HepG2 (cell line): ENCODE data around the gene TET3. TPM values are rescaled to one million over a fixed set of nuclear protein-coding genes. Genes with fewer than 3 reads are reported as not detected.

ENCODE experiments used
- BORCS8-MEF2B ChIP-seq: sonication (generic); formaldehyde crosslinking; IDR thresholded peaks from 2 replicates; pipeline ENCODE4 v1.8.0; 2022; ENCODE audit warnings: mild to moderate bottlenecking, missing genetic modification reagents
- DPF2 ChIP-seq: sonication (generic); formaldehyde crosslinking; IDR thresholded peaks from 2 replicates; pipeline ENCODE4 v1.4.0; 2020; ENCODE audit warnings: mild to moderate bottlenecking, low read depth, missing genetic modification reagents, borderline replicate concordance
- GPN1 ChIP-seq: sonication (generic); formaldehyde crosslinking; IDR thresholded peaks from 2 replicates; pipeline ENCODE4 v1.5.1; 2020; ENCODE audit warnings: missing genetic modification reagents, borderline replicate concordance
- PCBP2 ChIP-seq: fragments of 200-400 bp; formaldehyde crosslinking; optimal IDR thresholded peaks from 2 replicates; pipeline ENCODE3; 2018; ENCODE audit warnings: low read length, low read depth; ENCODE audit not compliant: poor library complexity, severe bottlenecking
- RNF2 ChIP-seq: fragments of 450-650 bp; conservative IDR thresholded peaks from 2 replicates; pipeline ENCODE4 v1.6.1; 2016; ENCODE audit warnings: low read depth
- SMC3 ChIP-seq: IDR thresholded peaks from 2 replicates; pipeline ENCODE4 v1.6.1; 2011; ENCODE audit warnings: low read length, improper control_type of control experiment
- TCF7L2 ChIP-seq: IDR thresholded peaks from 2 replicates; pipeline ENCODE4 v1.6.1; 2011; ENCODE audit warnings: mild to moderate bottlenecking, low read depth, low read length, moderate library complexity
- ZNF180 ChIP-seq: sonication (generic); formaldehyde crosslinking; IDR thresholded peaks from 2 replicates; pipeline ENCODE4 v1.4.0; 2020; ENCODE audit warnings: low read depth, missing genetic modification reagents, borderline replicate concordance
- ZNF20 ChIP-seq: sonication (generic); formaldehyde crosslinking; IDR thresholded peaks from 2 replicates; pipeline ENCODE4 v1.4.0; 2020; ENCODE audit warnings: mild to moderate bottlenecking, moderate library complexity, missing genetic modification reagents
- ZNF556 ChIP-seq: sonication (generic); formaldehyde crosslinking; IDR thresholded peaks from 2 replicates; pipeline ENCODE4 v1.4.0; 2020; ENCODE audit warnings: mild to moderate bottlenecking, missing genetic modification reagents, borderline replicate concordance
- ZNF569 ChIP-seq: sonication (generic); formaldehyde crosslinking; IDR thresholded peaks from 2 replicates; pipeline ENCODE4 v1.5.0; 2020; ENCODE audit warnings: mild to moderate bottlenecking, missing genetic modification reagents, moderate library complexity, borderline replicate concordance
- ZNF615 ChIP-seq: sonication (generic); formaldehyde crosslinking; IDR thresholded peaks from 2 replicates; pipeline ENCODE4 v1.5.0; 2020; ENCODE audit warnings: mild to moderate bottlenecking, missing genetic modification reagents, borderline replicate concordance
- ZNF747 ChIP-seq: sonication (generic); formaldehyde crosslinking; IDR thresholded peaks from 2 replicates; pipeline ENCODE4 v1.8.1; 2023; ENCODE audit warnings: missing genetic modification reagents, mild to moderate bottlenecking, borderline replicate concordance
- ZSCAN20 ChIP-seq: sonication (generic); formaldehyde crosslinking; IDR thresholded peaks from 2 replicates; pipeline ENCODE4 v1.4.0; 2020; ENCODE audit warnings: missing genetic modification reagents, mild to moderate bottlenecking, borderline replicate concordance
- ZSCAN9 ChIP-seq: IDR thresholded peaks from 2 replicates; pipeline ENCODE4 v1.6.1; 2016; ENCODE audit warnings: borderline replicate concordance
- polyA plus RNA-seq, 8 experiments: library from polyadenylated mRNA; depleted of rRNA in 3 of 8; stranded (reverse) in 7 of 8; unstranded in 1 of 8; fragments of >200 nt; fragmentation: Illumina TruSeq in 4 of 8; extraction: Trizol in 4 of 8; gene quantifications; 2 replicates each; pipeline versions ENCODE4 v1.2.1 to v1.2.3, GENCODE V29; 2011 to 2016; ENCODE audit warnings: low read depth in 4 of 8, missing spikeins in 1 of 8, mixed read lengths in 1 of 8; ENCODE audit not compliant: insufficient read depth in 1 of 8
- total RNA-seq, 5 experiments: library from RNA; depleted of rRNA; stranded (reverse); fragments of >200 nt; fragmentation: Illumina TruSeq; extraction: Trizol; gene quantifications; 2 replicates each; pipeline ENCODE4 v1.2.3, GENCODE V29; 2016; ENCODE audit warnings: low read depth in 1 of 5
- TF ChIP-seq, protein P1 (sequence below), 2 experiments: sonication (generic) in 1 of 2; formaldehyde crosslinking in 1 of 2; IDR thresholded peaks; 2 replicates each; pipeline versions ENCODE4 v1.4.0 to v1.6.1; 2016 to 2020; ENCODE audit warnings: borderline replicate concordance in 1 of 2, low read depth in 1 of 2, mild to moderate bottlenecking in 1 of 2, missing genetic modification reagents in 1 of 2
- TF ChIP-seq, protein P2 (sequence below): sonication (generic); formaldehyde crosslinking; IDR thresholded peaks from 2 replicates; pipeline ENCODE4 v1.4.0; 2020; ENCODE audit warnings: mild to moderate bottlenecking, missing genetic modification reagents
- TF ChIP-seq, protein P3 (sequence below): sonication (generic); formaldehyde crosslinking; conservative IDR thresholded peaks from 2 replicates; pipeline ENCODE4 v1.5.0; 2020; ENCODE audit warnings: missing genetic modification reagents
- TF ChIP-seq, protein P4 (sequence below): sonication (generic); formaldehyde crosslinking; IDR thresholded peaks from 2 replicates; pipeline ENCODE4 v1.4.0; 2020; ENCODE audit warnings: missing genetic modification reagents

The TET3 gene
- total and polyA plus RNA-seq, 2 of the 13 experiments (the other 11 are each of a cell fraction or from before 2014, with no cell fraction given) = 4.3 to 6.8 TPM

DNA sequence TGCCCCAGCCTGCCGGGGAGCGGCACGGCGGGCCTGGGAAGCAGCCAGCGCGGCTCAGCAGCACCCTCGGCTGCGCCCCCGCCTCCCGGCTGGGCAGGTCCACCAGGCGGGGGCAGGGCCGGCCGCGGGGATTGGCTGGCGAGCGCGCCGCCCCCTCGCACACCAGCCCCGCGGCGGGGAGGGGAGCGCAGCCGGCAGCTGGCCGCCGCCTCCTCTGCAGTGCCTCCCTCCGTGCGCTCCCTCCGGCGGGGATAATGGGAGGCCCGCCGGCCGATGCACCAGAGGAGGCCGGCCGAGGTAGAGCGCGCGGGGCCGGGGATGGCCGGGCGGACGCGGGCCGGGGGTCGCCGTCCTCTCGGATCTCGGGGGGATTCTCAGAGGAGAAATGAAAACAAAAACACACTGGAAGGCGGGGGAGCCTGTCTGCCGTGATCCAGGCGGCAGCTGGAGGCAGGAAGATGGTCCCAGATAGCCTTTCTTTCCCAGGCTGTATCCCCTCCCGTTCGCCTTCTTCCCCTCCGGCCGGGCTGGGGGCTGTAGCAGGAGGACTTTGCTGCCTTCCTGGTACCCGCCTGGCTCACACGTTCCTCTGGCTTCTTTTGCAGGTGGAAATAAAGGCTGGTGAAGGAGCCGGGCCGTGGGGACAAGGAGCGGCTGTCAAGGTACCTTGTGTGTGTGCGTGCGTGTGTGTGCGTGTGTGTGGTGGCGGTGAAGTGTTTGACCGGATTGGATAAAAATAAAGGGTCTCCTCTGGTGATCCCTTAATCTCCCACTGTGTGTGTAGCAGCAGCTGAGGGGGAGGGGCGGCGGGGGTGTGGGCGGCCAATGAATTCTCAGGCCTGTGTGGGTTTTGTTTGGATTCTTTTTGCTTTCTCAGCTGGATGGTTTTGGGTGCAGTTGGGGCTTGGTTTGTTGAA, 18.1 kb downstream of the TET3 start (continued):
- TF ChIP-seq, protein P1, sequence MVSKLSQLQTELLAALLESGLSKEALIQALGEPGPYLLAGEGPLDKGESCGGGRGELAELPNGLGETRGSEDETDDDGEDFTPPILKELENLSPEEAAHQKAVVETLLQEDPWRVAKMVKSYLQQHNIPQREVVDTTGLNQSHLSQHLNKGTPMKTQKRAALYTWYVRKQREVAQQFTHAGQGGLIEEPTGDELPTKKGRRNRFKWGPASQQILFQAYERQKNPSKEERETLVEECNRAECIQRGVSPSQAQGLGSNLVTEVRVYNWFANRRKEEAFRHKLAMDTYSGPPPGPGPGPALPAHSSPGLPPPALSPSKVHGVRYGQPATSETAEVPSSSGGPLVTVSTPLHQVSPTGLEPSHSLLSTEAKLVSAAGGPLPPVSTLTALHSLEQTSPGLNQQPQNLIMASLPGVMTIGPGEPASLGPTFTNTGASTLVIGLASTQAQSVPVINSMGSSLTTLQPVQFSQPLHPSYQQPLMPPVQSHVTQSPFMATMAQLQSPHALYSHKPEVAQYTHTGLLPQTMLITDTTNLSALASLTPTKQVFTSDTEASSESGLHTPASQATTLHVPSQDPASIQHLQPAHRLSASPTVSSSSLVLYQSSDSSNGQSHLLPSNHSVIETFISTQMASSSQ (IDR thresholded peaks at IDR 0.05; ENCODE audit: low read depth) = no peak
- TF ChIP-seq, protein P1 (CRISPR knock-in tag; IDR thresholded peaks at IDR 0.05; ENCODE audit: borderline replicate concordance) = no peak
- no peak for TF ChIP-seq RNF2
- TF ChIP-seq ZNF747 = no peak
- no peak for TF ChIP-seq SMC3
- no peak for TF ChIP-seq ZNF20 (CRISPR knock-in tag)
- no peak for TF ChIP-seq GPN1 (CRISPR knock-in tag)
- TF ChIP-seq ZNF569 = no peak
- TF ChIP-seq ZNF556 (CRISPR knock-in tag) = 0 out of 2 replicates have a peak, but pooled peaks have one; percentile 80
- no peak for TF ChIP-seq PCBP2
- no peak for TF ChIP-seq DPF2 (CRISPR knock-in tag)
- TF ChIP-seq, protein P2, sequence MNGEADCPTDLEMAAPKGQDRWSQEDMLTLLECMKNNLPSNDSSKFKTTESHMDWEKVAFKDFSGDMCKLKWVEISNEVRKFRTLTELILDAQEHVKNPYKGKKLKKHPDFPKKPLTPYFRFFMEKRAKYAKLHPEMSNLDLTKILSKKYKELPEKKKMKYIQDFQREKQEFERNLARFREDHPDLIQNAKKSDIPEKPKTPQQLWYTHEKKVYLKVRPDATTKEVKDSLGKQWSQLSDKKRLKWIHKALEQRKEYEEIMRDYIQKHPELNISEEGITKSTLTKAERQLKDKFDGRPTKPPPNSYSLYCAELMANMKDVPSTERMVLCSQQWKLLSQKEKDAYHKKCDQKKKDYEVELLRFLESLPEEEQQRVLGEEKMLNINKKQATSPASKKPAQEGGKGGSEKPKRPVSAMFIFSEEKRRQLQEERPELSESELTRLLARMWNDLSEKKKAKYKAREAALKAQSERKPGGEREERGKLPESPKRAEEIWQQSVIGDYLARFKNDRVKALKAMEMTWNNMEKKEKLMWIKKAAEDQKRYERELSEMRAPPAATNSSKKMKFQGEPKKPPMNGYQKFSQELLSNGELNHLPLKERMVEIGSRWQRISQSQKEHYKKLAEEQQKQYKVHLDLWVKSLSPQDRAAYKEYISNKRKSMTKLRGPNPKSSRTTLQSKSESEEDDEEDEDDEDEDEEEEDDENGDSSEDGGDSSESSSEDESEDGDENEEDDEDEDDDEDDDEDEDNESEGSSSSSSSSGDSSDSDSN = peak; percentile 94
- no peak for TF ChIP-seq ZSCAN20
- TF ChIP-seq, protein P3, sequence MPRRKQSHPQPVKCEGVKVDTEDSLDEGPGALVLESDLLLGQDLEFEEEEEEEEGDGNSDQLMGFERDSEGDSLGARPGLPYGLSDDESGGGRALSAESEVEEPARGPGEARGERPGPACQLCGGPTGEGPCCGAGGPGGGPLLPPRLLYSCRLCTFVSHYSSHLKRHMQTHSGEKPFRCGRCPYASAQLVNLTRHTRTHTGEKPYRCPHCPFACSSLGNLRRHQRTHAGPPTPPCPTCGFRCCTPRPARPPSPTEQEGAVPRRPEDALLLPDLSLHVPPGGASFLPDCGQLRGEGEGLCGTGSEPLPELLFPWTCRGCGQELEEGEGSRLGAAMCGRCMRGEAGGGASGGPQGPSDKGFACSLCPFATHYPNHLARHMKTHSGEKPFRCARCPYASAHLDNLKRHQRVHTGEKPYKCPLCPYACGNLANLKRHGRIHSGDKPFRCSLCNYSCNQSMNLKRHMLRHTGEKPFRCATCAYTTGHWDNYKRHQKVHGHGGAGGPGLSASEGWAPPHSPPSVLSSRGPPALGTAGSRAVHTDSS = no peak
- TF ChIP-seq ZNF180 (CRISPR knock-in tag) = no peak
- TF ChIP-seq ZSCAN9 = no peak
- no peak for TF ChIP-seq TCF7L2
- no peak for TF ChIP-seq BORCS8-MEF2B (CRISPR knock-in tag)
- TF ChIP-seq ZNF615 (CRISPR knock-in tag) = no peak
- TF ChIP-seq, protein P4, sequence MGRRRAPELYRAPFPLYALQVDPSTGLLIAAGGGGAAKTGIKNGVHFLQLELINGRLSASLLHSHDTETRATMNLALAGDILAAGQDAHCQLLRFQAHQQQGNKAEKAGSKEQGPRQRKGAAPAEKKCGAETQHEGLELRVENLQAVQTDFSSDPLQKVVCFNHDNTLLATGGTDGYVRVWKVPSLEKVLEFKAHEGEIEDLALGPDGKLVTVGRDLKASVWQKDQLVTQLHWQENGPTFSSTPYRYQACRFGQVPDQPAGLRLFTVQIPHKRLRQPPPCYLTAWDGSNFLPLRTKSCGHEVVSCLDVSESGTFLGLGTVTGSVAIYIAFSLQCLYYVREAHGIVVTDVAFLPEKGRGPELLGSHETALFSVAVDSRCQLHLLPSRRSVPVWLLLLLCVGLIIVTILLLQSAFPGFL (CRISPR knock-in tag) = no peak
